22Rv1 (cell line): Measurements from ENCODE around the gene MAP4K4.

Experiments
- CTCF ChIP-seq: fragments of 450-650 bp; IDR thresholded peaks from 2 replicates; pipeline ENCODE4 v1.5.1; 2017; ENCODE audit warnings: mild to moderate bottlenecking
- ZFX ChIP-seq: fragments of 450-650 bp; IDR thresholded peaks from 2 replicates; pipeline ENCODE4 v1.6.1; 2017; ENCODE audit warnings: antibody characterized with exemption, borderline replicate concordance

GRCh38 chr2:101718479-101718878 lies 21.0 kb downstream of the MAP4K4 start:
- TF ChIP-seq CTCF: no peak
- no peak for TF ChIP-seq ZFX
